Thyroid gland (tissue), 4 donors: Measurements from ENCODE around the gene SLCO3A1.

Source experiments
- POLR2A ChIP-seq, 2 donors: fragments of 450-650 bp; IDR thresholded peaks; one replicate each; pipeline ENCODE4 v1.6.1; 2017; ENCODE audit warnings: antibody characterized with exemption in 2 of 2, mild to moderate bottlenecking in 2 of 2, moderate library complexity in 1 of 2
- TF ChIP-seq, protein P1 (sequence below), 6 experiments: fragments of 200-600 bp in 3 of 6; fragments of 450-650 bp in 3 of 6; sonication (generic) in 3 of 6; IDR thresholded peaks; one replicate each; pipeline ENCODE4 v1.5.1; 2016 to 2019; ENCODE audit warnings: antibody characterized with exemption in 6 of 6, mild to moderate bottlenecking in 2 of 6, inconsistent platforms in 1 of 6, moderate library complexity in 1 of 6

DNA sequence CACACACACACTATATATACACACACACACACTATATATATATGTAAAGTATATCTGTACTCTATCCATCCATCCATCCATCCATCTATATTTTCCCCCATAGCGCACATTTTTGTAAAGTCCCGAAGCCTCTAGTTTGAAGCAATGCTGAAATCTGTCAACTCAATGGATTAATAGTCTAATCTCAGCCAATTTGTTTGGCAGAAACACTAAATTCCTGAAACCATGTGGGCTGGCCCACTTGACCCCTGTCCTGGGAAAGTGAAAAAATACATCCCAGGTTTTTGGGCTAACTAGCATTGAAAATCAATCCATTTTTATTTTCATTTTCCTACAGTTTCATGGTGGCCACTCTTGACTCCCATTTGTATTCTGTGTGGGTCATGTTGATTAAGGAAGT lies 166.7 kb downstream of the SLCO3A1 start:
- TF ChIP-seq, protein P1, sequence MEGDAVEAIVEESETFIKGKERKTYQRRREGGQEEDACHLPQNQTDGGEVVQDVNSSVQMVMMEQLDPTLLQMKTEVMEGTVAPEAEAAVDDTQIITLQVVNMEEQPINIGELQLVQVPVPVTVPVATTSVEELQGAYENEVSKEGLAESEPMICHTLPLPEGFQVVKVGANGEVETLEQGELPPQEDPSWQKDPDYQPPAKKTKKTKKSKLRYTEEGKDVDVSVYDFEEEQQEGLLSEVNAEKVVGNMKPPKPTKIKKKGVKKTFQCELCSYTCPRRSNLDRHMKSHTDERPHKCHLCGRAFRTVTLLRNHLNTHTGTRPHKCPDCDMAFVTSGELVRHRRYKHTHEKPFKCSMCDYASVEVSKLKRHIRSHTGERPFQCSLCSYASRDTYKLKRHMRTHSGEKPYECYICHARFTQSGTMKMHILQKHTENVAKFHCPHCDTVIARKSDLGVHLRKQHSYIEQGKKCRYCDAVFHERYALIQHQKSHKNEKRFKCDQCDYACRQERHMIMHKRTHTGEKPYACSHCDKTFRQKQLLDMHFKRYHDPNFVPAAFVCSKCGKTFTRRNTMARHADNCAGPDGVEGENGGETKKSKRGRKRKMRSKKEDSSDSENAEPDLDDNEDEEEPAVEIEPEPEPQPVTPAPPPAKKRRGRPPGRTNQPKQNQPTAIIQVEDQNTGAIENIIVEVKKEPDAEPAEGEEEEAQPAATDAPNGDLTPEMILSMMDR (IDR thresholded peaks at IDR 0.05) = no peak
- no peak for TF ChIP-seq POLR2A (IDR thresholded peaks at IDR 0.05)
